Transverse colon (tissue), 4 donors: Measurements from ENCODE around the gene COQ10B.

Source experiments
- POLR2A ChIP-seq: fragments of 450-650 bp; IDR thresholded peaks from one replicate; pipeline ENCODE4 v1.6.1; 2016; ENCODE audit warnings: antibody characterized with exemption, mild to moderate bottlenecking, moderate library complexity
- POLR2AphosphoS5 ChIP-seq, 3 donors: sonication (generic); formaldehyde crosslinking; IDR thresholded peaks; one replicate each; pipeline ENCODE4 v1.6.1; 2016; ENCODE audit warnings: antibody characterized with exemption in 3 of 3
- TF ChIP-seq, protein P1 (sequence below), 5 experiments: fragments of 200-600 bp in 3 of 5; fragments of 450-650 bp in 2 of 5; sonication (generic) in 3 of 5; IDR thresholded peaks; 1 replicate in 2 of 5; 2 replicates in 3 of 5; pipeline ENCODE4 v1.5.1; 2016 to 2017; ENCODE audit warnings: antibody characterized with exemption in 5 of 5, inconsistent platforms in 3 of 5, mild to moderate bottlenecking in 2 of 5, moderate library complexity in 1 of 5

DNA sequence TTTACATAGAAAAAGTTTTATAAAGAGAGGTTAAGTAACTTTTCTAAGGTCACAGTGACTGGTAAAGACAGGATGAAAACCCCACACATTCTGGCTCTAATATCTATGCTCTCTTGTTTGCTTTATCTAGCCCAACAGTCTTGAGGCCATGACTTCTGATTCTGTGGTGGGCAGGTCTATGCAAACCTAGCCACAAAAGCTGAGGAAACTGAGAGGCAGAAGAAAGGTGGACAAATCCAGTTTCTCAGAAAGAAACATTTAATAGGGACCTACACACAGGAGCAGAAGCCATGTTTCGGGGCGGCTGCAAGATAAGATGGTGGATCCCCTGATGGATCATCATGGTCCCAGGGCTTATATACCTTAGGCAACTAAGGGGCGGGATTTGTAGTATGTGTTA is 24.4 kb downstream of the COQ10B start:
- TF ChIP-seq, protein P1, sequence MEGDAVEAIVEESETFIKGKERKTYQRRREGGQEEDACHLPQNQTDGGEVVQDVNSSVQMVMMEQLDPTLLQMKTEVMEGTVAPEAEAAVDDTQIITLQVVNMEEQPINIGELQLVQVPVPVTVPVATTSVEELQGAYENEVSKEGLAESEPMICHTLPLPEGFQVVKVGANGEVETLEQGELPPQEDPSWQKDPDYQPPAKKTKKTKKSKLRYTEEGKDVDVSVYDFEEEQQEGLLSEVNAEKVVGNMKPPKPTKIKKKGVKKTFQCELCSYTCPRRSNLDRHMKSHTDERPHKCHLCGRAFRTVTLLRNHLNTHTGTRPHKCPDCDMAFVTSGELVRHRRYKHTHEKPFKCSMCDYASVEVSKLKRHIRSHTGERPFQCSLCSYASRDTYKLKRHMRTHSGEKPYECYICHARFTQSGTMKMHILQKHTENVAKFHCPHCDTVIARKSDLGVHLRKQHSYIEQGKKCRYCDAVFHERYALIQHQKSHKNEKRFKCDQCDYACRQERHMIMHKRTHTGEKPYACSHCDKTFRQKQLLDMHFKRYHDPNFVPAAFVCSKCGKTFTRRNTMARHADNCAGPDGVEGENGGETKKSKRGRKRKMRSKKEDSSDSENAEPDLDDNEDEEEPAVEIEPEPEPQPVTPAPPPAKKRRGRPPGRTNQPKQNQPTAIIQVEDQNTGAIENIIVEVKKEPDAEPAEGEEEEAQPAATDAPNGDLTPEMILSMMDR (IDR thresholded peaks at IDR 0.05), result no peak
- TF ChIP-seq POLR2AphosphoS5 (IDR thresholded peaks at IDR 0.05), result no peak
- no peak for TF ChIP-seq POLR2A
